Measurements from ENCODE around the gene GNMT. TPM values are rescaled to one million over a fixed set of nuclear protein-coding genes. Genes with fewer than 3 reads are reported as not detected.

The GNMT gene
- total and polyA plus RNA-seq, 2 experiments from 2014 or later: 4.4 to 16.2 TPM

DNA sequence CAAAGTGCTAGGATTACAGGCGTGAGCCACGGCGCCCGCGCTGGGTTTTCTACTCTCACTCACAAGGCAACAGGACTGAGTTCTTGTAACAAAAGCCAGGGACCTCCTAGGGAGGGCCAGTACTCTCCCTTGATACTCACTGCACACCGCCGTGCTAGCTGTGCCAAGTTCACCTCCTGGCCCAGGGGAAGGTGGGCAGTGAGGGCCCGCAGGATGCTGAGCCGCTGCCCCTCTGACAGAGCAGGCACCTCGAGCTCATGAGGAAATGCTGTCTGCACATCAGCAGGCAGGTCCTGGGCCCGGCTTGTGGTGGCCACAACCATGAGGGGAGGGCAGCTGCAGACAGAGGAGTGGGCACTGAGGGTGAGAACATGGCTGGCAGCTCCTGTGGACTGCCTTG lies 6.7 kb downstream of the GNMT start:
- H3K79me2 ChIP-seq: no peaks in the 10 kb centered on the region
- no peaks in the 10 kb centered on the region for H3K27me3 ChIP-seq
- H4K20me1 ChIP-seq (ENCODE audit: insufficient read depth, poor library complexity, severe bottlenecking): no peaks in the 10 kb centered on the region
- H3K36me3 ChIP-seq (replicated peaks; ENCODE audit: insufficient read depth, low read depth): no peaks in the 10 kb centered on the region
- no peak for DNase-seq (ENCODE audit: low spot score)
- no peaks in the 10 kb centered on the region for H3K4me1 ChIP-seq (ENCODE audit: insufficient read depth)
- no peak overlapping the region for H3K4me2 ChIP-seq
- WGBS (ENCODE audit: low lambda C conversion rate, missing lambda C conversion rate): 97% methylated on average over 11 of the region's 11 CpGs
- no peaks in the 10 kb centered on the region for H3K9me2 ChIP-seq (replicated peaks; ENCODE audit: insufficient read depth)
- H2AFZ ChIP-seq: no peak overlapping the region
- no peaks in the 10 kb centered on the region for H3K9me3 ChIP-seq (ENCODE audit: low read depth)
- no peak overlapping the region for H3K27ac ChIP-seq
- H3K4me3 ChIP-seq: no peak overlapping the region
- TF ChIP-seq EZH2 (IDR thresholded peaks at IDR 0.05; ENCODE audit: borderline replicate concordance) (no peak), EZH2phosphoT487 (IDR thresholded peaks at IDR 0.05; ENCODE audit: low read depth, severe bottlenecking, unreplicated experiment) (no peak), CTCF (IDR thresholded peaks at IDR 0.05; ENCODE audit: poor library complexity) (no peak)

DNA sequence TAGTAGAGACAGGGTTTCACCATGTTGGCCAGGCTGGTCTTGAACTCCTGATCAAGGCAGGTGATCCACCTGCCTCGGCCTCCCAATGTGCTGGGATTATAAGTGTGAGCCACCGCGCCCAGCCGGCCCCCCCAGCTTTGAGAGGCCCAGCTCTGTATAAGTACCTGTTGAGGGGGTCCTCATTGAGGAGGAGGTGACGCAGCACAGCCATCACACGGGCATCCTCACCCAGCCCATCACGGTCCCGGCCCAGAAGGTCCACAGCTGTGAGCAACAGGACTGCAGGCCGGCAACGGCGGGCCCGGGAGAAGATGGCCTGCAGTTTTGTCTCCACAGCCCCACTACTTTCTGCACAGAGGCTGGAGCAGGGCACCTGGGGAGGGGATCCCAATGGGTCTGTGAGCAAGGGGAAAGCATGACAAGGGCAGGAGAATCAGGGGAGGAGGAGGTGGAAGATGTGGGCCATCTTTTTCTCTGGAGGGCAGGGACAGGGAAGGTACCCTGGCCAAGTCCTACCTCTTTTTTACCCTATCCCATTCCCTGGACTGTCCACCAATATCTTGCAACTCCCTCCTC lies 7.7 kb downstream of the GNMT start:
- 96% methylated on average over 12 of the region's 12 CpGs for WGBS (ENCODE audit: low lambda C conversion rate, missing lambda C conversion rate)
- H3K4me3 ChIP-seq: no peak overlapping the region
- no peaks in the 10 kb centered on the region for H3K36me3 ChIP-seq (replicated peaks; ENCODE audit: insufficient read depth, low read depth)
- no peaks in the 10 kb centered on the region for H3K79me2 ChIP-seq
- H3K9me3 ChIP-seq (ENCODE audit: low read depth): no peaks in the 10 kb centered on the region
- no peaks in the 10 kb centered on the region for H3K4me1 ChIP-seq (ENCODE audit: insufficient read depth)
- H3K4me2 ChIP-seq: no peak overlapping the region
- TF ChIP-seq CTCF (IDR thresholded peaks at IDR 0.05; ENCODE audit: poor library complexity): no peak
- no peak for TF ChIP-seq EZH2phosphoT487 (IDR thresholded peaks at IDR 0.05; ENCODE audit: low read depth, severe bottlenecking, unreplicated experiment)
- TF ChIP-seq EZH2 (IDR thresholded peaks at IDR 0.05; ENCODE audit: borderline replicate concordance): no peak
- no peaks in the 10 kb centered on the region for H4K20me1 ChIP-seq (ENCODE audit: insufficient read depth, poor library complexity, severe bottlenecking)
- DNase-seq (ENCODE audit: low spot score): no peak
- no peaks in the 10 kb centered on the region for H3K9me2 ChIP-seq (replicated peaks; ENCODE audit: insufficient read depth)
- H3K27me3 ChIP-seq: no peaks in the 10 kb centered on the region
- H2AFZ ChIP-seq: no peak overlapping the region
- no peak overlapping the region for H3K27ac ChIP-seq

GRCh38 chr6:42968783-42969182 lies 8.2 kb downstream of the GNMT start:
- Histone ChIP-seq H3K9me3 (ENCODE audit: low read depth) (no peaks in the 10 kb centered on the region), H3K36me3 (replicated peaks; ENCODE audit: insufficient read depth, low read depth) (no peaks in the 10 kb centered on the region), H4K20me1 (ENCODE audit: insufficient read depth, poor library complexity, severe bottlenecking) (no peaks in the 10 kb centered on the region), H3K4me3 (no peak overlapping the region), H3K4me2 (no peak overlapping the region), H3K4me1 (ENCODE audit: insufficient read depth) (no peaks in the 10 kb centered on the region), H2AFZ (no peak overlapping the region), H3K79me2 (no peaks in the 10 kb centered on the region), H3K9me2 (replicated peaks; ENCODE audit: insufficient read depth) (no peaks in the 10 kb centered on the region), H3K27ac (no peak overlapping the region), H3K27me3 (no peaks in the 10 kb centered on the region)
- DNase-seq (ENCODE audit: low spot score): no peak
- 69% methylated on average over 4 of the region's 4 CpGs for WGBS (ENCODE audit: low lambda C conversion rate, missing lambda C conversion rate)
- TF ChIP-seq CTCF (IDR thresholded peaks at IDR 0.05; ENCODE audit: poor library complexity) (no peak), EZH2 (IDR thresholded peaks at IDR 0.05; ENCODE audit: borderline replicate concordance) (no peak), EZH2phosphoT487 (IDR thresholded peaks at IDR 0.05; ENCODE audit: low read depth, severe bottlenecking, unreplicated experiment) (no peak)
